ENCODE results near the gene WFDC5. TPM values are rescaled to one million over a fixed set of nuclear protein-coding genes. Genes with fewer than 3 reads are reported as not detected.

Gene WFDC5
- total RNA-seq, 1 donor from 2014 or later, result not detected

DNA sequence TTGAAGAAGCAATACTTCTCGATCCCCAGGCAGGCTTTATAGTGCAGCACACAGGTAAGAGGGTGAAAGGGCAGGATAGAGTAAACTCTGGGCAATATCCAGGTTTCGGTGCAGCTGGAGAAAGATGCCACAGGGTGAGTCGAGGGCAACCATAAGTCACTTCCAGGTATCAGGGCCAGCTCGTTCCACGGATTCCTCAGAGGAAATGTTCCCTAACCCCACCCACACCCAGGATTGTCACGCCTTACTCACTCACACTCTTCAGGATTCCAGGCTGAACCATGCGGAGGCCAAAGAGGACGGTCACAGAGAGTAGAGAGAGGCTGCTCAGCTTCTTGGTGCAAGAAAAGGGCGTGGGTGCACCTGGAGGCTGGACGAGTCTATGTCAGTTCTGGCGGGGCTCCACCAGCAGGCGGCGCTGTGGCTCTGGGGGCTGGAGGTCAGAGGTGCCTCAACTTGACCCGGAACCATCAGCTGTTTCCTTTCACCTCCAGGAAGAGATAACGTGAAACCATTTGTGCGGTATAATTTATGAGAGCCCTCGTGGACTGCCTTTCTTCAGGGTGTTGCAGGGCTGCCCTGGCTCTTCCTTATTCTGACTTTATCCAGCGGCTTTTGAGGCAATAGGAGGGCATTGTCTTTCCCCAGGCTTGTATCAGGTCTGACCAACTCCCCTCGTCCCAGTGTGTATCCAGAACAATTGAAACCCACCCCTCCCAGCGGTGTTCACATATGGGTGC, 23.8 kb upstream of the WFDC5 start:
- Mint-ChIP-seq H3K27ac (no peak overlapping the region), H3K36me3 (ENCODE audit: low read depth) (no peaks in the 10 kb centered on the region), H3K27me3 (ENCODE audit: insufficient read depth) (peaks cover 10% of the 10 kb centered on the region), H3K4me3 (no peak overlapping the region), H3K4me1 (ENCODE audit: low read depth) (no peaks in the 10 kb centered on the region), H3K9me3 (no peaks in the 10 kb centered on the region)
- DNase-seq (ENCODE audit: low spot score), result peak; percentile 46
- intact Hi-C loops (cut with micrococcal nuclease), result loop anchor here (1.0 to 10.0 kb wide), 2 partner anchors 86 to 153 kb away; partner anchors contain the start of gene SEMG2

DNA sequence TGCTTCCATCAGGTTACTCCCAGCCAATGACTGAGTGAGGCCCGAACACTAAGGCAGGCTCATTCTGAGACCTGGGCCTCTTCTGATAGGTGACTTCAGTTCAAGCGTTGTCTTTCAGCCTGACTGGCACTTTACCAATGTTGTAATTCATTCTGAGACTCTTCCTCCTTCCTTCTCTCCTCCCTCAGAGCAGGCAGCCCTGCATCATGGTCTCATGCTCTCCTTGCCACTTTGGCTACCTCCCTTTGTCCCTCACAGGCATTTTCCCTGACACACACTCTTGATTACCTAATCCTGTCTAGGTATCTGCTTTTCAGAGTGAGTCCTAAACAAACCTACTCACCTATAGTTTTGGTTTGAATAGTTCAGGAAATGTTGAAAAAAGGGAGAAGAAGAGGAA, 21.9 kb upstream of the WFDC5 start:
- Mint-ChIP-seq H3K4me3 (no peak overlapping the region), H3K27me3 (ENCODE audit: insufficient read depth) (peaks cover 22% of the 10 kb centered on the region), H3K9me3 (no peaks in the 10 kb centered on the region), H3K27ac (no peak overlapping the region), H3K4me1 (ENCODE audit: low read depth) (no peaks in the 10 kb centered on the region), H3K36me3 (ENCODE audit: low read depth) (no peaks in the 10 kb centered on the region)
- intact Hi-C loops (cut with micrococcal nuclease), result loop anchor here (10.0 kb wide), 1 partner anchor 88 kb away; the partner anchor contains the start of gene SEMG2
- no peak for DNase-seq (ENCODE audit: low spot score)

DNA sequence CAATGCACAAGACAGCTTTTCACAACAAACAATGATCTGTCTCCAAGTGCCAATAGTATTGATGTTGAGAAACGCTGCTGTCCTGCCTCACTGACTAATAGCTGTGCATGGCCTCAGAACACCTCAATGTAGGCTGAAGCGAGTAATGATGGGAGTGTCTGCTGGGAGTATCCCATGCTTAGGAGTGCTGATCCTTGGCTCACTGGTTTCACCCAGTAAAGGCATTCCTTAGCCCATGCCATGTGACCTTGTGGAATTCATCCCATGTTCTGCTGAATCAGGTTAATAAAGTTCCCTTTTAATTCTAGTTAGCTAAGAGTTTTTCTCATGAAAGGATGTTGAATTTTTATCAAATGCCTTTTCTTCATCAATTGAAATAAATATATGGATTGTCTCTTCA, 13.1 kb upstream of the WFDC5 start:
- Mint-ChIP-seq H3K27me3 (ENCODE audit: insufficient read depth) (peaks cover 42% of the 10 kb centered on the region), H3K4me3 (no peak overlapping the region), H3K4me1 (ENCODE audit: low read depth) (no peaks in the 10 kb centered on the region), H3K9me3 (no peaks in the 10 kb centered on the region), H3K36me3 (ENCODE audit: low read depth) (no peaks in the 10 kb centered on the region), H3K27ac (no peak overlapping the region)
- no peak for DNase-seq (ENCODE audit: low spot score)
- intact Hi-C loops (cut with micrococcal nuclease), result no loop called here

DNA sequence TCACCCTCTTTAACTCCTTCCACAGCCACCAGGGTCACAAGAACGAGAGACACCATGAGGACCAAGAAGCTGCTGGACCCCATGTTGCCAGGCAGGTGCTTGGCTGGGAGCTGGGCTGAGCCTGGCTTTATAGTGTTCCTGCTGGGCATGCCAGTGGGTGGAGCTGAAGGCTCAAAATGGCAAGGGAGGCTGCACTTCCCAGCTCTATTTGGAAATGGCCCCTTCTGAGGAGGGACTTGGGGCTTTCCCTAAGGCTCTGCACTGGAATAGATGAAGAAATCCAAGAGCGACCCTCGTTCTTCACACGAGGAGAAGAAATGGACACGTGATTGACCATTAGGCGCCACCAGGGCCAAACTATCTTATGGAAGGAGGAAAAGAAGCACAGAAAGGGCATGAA, 9.4 kb upstream of the WFDC5 start, which contains the start of gene WFDC12:
TSS of gene WFDC12 (minus strand) at position 101 of the 400 bp plus-strand sequence. CDS start at position 83, 18 bp downstream.
- peaks cover 35% of the 10 kb centered on the region for H3K27me3 Mint-ChIP-seq (ENCODE audit: insufficient read depth)
- no peaks in the 10 kb centered on the region for H3K9me3 Mint-ChIP-seq
- no peak within 1 kb of the TSS for H3K27ac Mint-ChIP-seq
- no peaks in the 10 kb centered on the region for H3K36me3 Mint-ChIP-seq (ENCODE audit: low read depth)
- intact Hi-C loops (cut with micrococcal nuclease), result no loop called here
- no peaks in the 10 kb centered on the region for H3K4me1 Mint-ChIP-seq (ENCODE audit: low read depth)
- no peak for DNase-seq (ENCODE audit: low spot score)
- no peak within 1 kb of the TSS for H3K4me3 Mint-ChIP-seq

DNA sequence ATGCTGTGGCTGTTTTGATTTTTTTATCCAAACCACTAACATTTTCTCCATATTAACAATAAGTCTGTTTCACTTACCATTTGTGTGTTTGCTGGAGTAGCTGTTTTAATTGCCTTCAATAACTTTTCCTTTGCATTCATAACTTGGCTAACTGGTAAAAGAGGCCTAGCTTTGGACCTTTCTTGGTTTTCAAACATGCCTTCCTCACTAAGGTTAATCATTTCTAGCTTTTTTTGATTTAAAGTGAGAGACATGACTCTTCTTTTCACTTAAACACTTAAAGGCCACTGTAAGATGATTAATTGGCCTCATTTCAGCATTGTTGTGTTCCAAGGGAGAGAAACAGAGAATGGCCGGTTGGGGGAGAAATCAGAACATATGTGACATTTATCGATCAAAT, 6.4 kb upstream of the WFDC5 start:
- DNase-seq (ENCODE audit: low spot score), result no peak
- H3K27ac Mint-ChIP-seq, result no peak overlapping the region
- peaks cover 33% of the 10 kb centered on the region for H3K27me3 Mint-ChIP-seq (ENCODE audit: insufficient read depth)
- no peaks in the 10 kb centered on the region for H3K36me3 Mint-ChIP-seq (ENCODE audit: low read depth)
- no peaks in the 10 kb centered on the region for H3K4me1 Mint-ChIP-seq (ENCODE audit: low read depth)
- no peak overlapping the region for H3K4me3 Mint-ChIP-seq
- no peaks in the 10 kb centered on the region for H3K9me3 Mint-ChIP-seq
- intact Hi-C loops (cut with micrococcal nuclease), result no loop called here

DNA sequence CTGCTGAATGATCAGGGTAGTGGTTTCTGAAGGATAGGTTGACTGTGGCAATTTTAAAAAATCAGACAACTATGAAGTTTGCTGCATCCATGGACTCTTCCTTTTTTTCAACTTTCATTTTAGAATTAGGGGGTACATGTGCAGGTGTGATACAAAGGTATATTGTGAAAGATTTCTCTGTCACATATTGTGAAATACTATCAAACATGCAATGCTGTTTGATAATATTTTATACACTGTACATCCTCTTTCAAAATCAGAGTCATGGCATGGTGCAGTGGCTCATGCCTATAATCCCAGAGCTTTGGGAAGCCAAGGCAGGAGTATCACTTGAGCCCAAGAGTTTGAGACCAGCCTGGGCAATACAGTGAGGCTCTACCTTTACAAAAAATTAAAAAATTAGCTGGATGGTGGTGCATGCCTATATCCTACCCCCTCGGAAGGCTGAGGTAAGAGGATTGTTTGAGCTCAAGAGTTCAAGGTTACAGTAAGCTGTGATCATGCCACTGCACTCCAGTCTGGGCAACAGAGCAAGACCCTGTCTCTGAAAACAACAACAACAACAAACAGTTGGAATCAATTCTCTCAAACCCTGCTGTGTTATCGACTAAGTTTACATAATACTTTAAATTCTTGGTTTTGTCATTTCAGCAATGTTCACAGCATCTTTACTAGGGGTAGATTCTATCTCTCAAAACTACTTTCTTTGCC, 4.7 kb upstream of the WFDC5 start:
- no peak overlapping the region for H3K4me3 Mint-ChIP-seq
- H3K27me3 Mint-ChIP-seq (ENCODE audit: insufficient read depth), result peaks cover 23% of the 10 kb centered on the region
- H3K27ac Mint-ChIP-seq, result no peak overlapping the region
- H3K36me3 Mint-ChIP-seq (ENCODE audit: low read depth), result no peaks in the 10 kb centered on the region
- intact Hi-C loops (cut with micrococcal nuclease), result no loop called here
- DNase-seq (ENCODE audit: low spot score), result no peak
- no peaks in the 10 kb centered on the region for H3K9me3 Mint-ChIP-seq
- no peaks in the 10 kb centered on the region for H3K4me1 Mint-ChIP-seq (ENCODE audit: low read depth)

DNA sequence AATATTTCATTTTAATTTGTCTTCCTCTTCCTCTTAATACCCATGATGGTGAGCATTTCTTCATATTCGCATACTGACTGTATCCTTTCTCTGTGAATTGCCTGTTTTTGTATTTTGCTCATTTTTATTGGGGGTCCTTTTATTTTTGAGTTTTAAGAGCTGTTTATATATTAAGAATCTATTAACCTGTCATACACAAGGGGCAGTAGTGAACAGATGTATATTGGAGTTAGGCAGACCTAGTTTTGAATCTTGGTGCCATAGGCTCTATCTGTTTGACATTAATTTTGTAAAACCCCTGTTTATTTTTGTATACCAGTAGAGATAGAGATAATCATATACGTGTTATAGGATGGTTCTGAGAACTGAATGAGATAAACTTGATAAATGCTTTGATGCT, 3.1 kb upstream of the WFDC5 start:
- intact Hi-C loops (cut with micrococcal nuclease), result no loop called here
- Mint-ChIP-seq H3K27me3 (ENCODE audit: insufficient read depth) (peaks cover 20% of the 10 kb centered on the region), H3K27ac (no peak overlapping the region)

DNA sequence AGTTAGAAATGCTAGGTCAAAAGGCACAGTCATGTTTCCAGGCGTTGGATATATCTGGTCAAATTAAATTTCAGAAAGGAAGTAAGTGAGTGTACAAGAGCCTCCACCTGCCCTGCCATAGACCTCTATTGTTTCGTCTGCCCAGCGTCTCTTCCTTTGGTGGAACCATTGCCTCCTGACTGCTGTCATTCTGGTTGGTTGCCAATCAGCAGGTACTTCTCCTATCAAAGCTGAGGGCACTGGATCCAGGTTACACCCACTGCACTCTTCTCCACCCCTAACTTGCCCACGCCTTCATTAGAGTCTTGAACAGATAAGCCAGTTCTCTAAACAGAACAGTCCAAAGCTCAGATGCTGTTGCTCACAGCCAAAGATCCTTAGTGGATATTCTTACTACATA, 2.6 kb upstream of the WFDC5 start:
- intact Hi-C loops (cut with micrococcal nuclease), result no loop called here
- Mint-ChIP-seq H3K4me3 (no peak overlapping the region), H3K9me3 (no peaks in the 10 kb centered on the region), H3K27ac (no peak overlapping the region), H3K27me3 (ENCODE audit: insufficient read depth) (peaks cover 19% of the 10 kb centered on the region), H3K4me1 (ENCODE audit: low read depth) (no peaks in the 10 kb centered on the region), H3K36me3 (ENCODE audit: low read depth) (no peaks in the 10 kb centered on the region)
- DNase-seq (ENCODE audit: low spot score), result no peak

More for the DNA sequence above, 3.1 kb upstream of the WFDC5 start:
- DNase-seq (ENCODE audit: low spot score), result no peak
- no peaks in the 10 kb centered on the region for H3K9me3 Mint-ChIP-seq
- H3K4me3 Mint-ChIP-seq, result no peak overlapping the region
- H3K4me1 Mint-ChIP-seq (ENCODE audit: low read depth), result no peaks in the 10 kb centered on the region
- H3K36me3 Mint-ChIP-seq (ENCODE audit: low read depth), result no peaks in the 10 kb centered on the region

DNA sequence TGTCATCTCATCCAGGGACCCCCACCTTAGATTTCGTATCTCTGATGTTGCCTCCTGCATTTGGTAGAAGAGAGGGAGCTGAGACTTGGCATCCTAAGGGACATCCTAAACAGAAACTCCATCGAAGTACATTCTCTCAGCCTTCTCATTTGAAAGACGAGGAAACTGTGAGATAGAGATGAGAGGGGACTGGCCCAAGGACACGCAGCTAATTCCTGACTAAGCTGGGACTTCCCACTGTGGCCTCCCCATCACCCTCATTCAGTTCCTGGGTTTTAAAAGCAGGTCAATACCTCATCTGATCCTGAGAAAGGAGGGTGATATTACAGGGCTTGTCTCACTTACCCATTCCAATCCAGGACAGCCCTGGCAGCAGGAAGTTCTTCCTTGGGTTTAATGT, 855 bp upstream of the WFDC5 start:
- Mint-ChIP-seq H3K4me1 (ENCODE audit: low read depth) (no peaks in the 10 kb centered on the region), H3K4me3 (no peak overlapping the region), H3K27ac (no peak overlapping the region), H3K36me3 (ENCODE audit: low read depth) (no peaks in the 10 kb centered on the region), H3K27me3 (ENCODE audit: insufficient read depth) (peaks cover 16% of the 10 kb centered on the region), H3K9me3 (no peaks in the 10 kb centered on the region)
- intact Hi-C loops (cut with micrococcal nuclease), result no loop called here
- no peak for DNase-seq (ENCODE audit: low spot score)

DNA sequence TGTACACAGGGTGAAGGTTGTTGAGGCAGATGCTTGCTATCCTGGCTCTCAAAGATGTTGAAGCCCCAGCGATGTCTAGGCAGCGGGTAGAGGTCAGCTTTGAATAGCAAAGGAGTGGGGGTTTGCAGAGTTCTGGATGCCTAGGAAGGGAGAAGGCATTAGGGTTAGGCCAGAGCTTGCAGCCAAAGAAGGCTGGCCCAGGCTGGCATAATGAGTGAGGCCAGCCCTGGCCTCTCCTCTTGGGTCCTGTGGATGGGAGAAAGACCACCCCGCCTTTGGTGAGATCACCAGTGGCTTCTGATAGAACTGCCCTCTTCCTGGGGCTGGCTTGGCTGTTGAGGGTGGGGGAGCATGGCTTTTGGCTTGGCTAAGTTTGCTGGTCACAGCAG, 406 bp upstream of the WFDC5 start:
- H3K27ac Mint-ChIP-seq, result no peak overlapping the region
- DNase-seq (ENCODE audit: low spot score), result no peak
- no peaks in the 10 kb centered on the region for H3K9me3 Mint-ChIP-seq
- H3K27me3 Mint-ChIP-seq (ENCODE audit: insufficient read depth), result peaks cover 16% of the 10 kb centered on the region
- intact Hi-C loops (cut with micrococcal nuclease), result no loop called here
- no peaks in the 10 kb centered on the region for H3K4me1 Mint-ChIP-seq (ENCODE audit: low read depth)
- H3K36me3 Mint-ChIP-seq (ENCODE audit: low read depth), result no peaks in the 10 kb centered on the region
- H3K4me3 Mint-ChIP-seq, result no peak overlapping the region

DNA sequence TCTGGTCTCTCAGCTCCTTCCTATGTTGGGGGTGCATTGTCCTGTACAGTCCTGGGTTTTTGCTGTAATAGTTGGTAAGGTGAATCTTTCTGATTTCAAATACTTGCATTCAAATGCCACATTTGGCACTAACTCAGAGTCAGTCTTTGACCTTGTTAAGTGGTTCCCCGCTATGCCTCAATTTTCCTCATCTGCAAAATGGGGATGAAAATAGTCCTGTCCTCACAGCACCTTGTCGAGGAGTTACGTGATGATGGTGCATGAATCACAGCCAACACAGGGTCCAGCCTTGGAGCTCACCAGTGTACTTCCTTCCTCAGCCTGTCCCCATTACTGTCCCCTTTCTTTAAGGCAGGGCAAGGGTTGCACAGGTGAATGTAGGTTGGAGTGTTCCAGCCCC, 1.1 kb downstream of the WFDC5 start:
- Mint-ChIP-seq H3K4me1 (ENCODE audit: low read depth) (no peaks in the 10 kb centered on the region), H3K36me3 (ENCODE audit: low read depth) (no peaks in the 10 kb centered on the region), H3K27ac (no peak overlapping the region), H3K4me3 (no peak overlapping the region), H3K27me3 (ENCODE audit: insufficient read depth) (peaks cover 9% of the 10 kb centered on the region), H3K9me3 (no peaks in the 10 kb centered on the region)
- DNase-seq (ENCODE audit: low spot score), result no peak
- intact Hi-C loops (cut with micrococcal nuclease), result no loop called here

DNA sequence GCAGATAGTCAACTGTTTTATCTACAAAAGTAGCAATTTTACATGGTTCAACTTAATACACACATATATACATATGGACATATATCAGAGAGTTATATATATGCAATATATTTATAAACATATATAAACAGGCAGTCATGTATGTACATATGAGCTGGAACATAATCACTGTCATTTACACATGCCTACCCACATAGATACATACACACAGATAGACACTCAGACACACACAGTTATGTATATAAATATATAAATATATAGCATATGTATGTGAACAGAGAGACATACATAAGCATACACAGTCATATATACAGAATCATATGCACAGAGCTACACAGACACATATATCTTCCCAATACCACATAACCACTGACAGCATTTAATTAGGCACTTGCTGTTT, 2.2 kb downstream of the WFDC5 start:
- Mint-ChIP-seq H3K4me3 (no peak overlapping the region), H3K9me3 (no peaks in the 10 kb centered on the region), H3K36me3 (ENCODE audit: low read depth) (no peaks in the 10 kb centered on the region), H3K4me1 (ENCODE audit: low read depth) (no peaks in the 10 kb centered on the region), H3K27ac (no peak overlapping the region), H3K27me3 (ENCODE audit: insufficient read depth) (peaks cover 9% of the 10 kb centered on the region)
- no peak for DNase-seq (ENCODE audit: low spot score)
- intact Hi-C loops (cut with micrococcal nuclease), result no loop called here

DNA sequence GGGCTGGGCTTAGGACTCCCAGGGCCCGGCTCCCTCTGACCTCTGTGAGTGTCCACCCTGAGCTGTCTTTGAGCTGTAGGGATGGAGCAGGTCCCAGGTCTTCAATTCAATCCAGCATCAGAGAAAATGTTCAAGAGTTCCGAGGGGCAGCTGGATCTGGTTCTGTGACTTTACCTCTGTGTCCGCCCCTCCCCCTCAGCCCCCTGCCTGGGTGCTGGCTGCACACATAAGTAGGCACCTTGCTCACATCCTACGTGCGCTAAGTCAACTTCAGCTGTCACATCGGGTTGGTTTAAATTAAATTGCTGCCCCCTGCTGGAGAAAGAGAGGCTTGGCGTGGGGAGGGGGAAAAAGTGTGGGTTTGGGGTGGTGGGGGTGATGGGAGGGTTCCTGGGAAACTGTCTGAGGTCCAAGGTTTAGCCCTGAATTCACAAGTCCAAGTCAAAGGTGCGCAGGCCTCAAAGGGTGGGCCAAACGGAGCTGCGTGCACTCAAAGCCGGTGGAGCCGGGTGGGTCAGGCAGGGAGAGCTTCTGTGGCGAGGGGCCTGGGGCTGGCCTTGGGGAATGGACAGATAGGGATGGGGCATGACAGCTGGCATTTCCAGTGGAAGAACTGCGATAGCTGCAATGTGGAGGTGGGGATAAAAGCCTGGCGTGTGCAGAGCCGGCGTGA, 3.0 kb downstream of the WFDC5 start:
- H3K27me3 Mint-ChIP-seq (ENCODE audit: insufficient read depth), result peaks cover 4% of the 10 kb centered on the region
- H3K27ac Mint-ChIP-seq, result no peak overlapping the region
- no peaks in the 10 kb centered on the region for H3K36me3 Mint-ChIP-seq (ENCODE audit: low read depth)
- H3K9me3 Mint-ChIP-seq, result no peaks in the 10 kb centered on the region
- no peaks in the 10 kb centered on the region for H3K4me1 Mint-ChIP-seq (ENCODE audit: low read depth)
- DNase-seq (ENCODE audit: low spot score), result no peak
- intact Hi-C loops (cut with micrococcal nuclease), result no loop called here
- no peak overlapping the region for H3K4me3 Mint-ChIP-seq
